Astrocyte (in vitro differentiated cells and primary cell): ENCODE results near the gene OVOL2. TPM values are rescaled to one million over a fixed set of nuclear protein-coding genes. Genes with fewer than 3 reads are reported as not detected.

ENCODE experiments used
- DNase-seq: peaks from one replicate; pipeline ENCODE4 v3.0.0-alpha.2; 2010; ENCODE audit warnings: low read depth
- FAIRE-seq: peaks from 2 replicates; lab custom pipeline; 2011; peaks lifted over from hg19 to GRCh38; lab: Jason Lieb, UNC
- H2AFZ ChIP-seq: 2 replicates; pipeline ENCODE4 v1.6.0; 2012; ENCODE audit warnings: low read depth, low read length, inconsistent platforms
- H3K27ac ChIP-seq: 2 replicates; pipeline ENCODE4 v1.5.1; 2011; ENCODE audit warnings: low read depth, low read length, inconsistent platforms
- H3K27me3 ChIP-seq: 2 replicates; pipeline ENCODE4 v1.6.0; 2011; ENCODE audit warnings: low read length, inconsistent platforms; ENCODE audit not compliant: insufficient read depth
- H3K36me3 ChIP-seq: 2 replicates; pipeline ENCODE4 v1.5.1; 2011; ENCODE audit warnings: low read length, inconsistent platforms; ENCODE audit not compliant: insufficient read depth
- H3K4me1 ChIP-seq: 2 replicates; pipeline ENCODE4 v1.5.1; 2011; ENCODE audit warnings: low read length, inconsistent platforms; ENCODE audit not compliant: insufficient read depth
- H3K4me2 ChIP-seq: 2 replicates; pipeline ENCODE4 v1.6.0; 2012; ENCODE audit warnings: low read length, inconsistent platforms
- H3K4me3 ChIP-seq: 2 replicates; pipeline ENCODE4 v1.5.1; 2011; ENCODE audit warnings: low read depth, mild to moderate bottlenecking, low read length, inconsistent platforms; ENCODE audit not compliant: insufficient read depth
- H3K79me2 ChIP-seq: 2 replicates; pipeline ENCODE4 v1.6.0; 2012; ENCODE audit warnings: mild to moderate bottlenecking, low read length, inconsistent platforms; ENCODE audit not compliant: insufficient read depth
- H3K9ac ChIP-seq: 2 replicates; pipeline ENCODE4 v1.6.0; 2012; ENCODE audit warnings: mild to moderate bottlenecking, low read length, inconsistent platforms
- H3K9me3 ChIP-seq: 2 replicates; pipeline ENCODE4 v1.5.1; 2012; ENCODE audit warnings: low read depth, mild to moderate bottlenecking, low read length, inconsistent platforms; ENCODE audit not compliant: insufficient read depth
- H4K20me1 ChIP-seq: 2 replicates; pipeline ENCODE4 v1.6.0; 2012; ENCODE audit warnings: low read length, inconsistent platforms; ENCODE audit not compliant: insufficient read depth
- H3K27ac Mint-ChIP-seq: one replicate; pipeline ENCODE4 v1.8.0; 2021; ENCODE audit warnings: mild to moderate bottlenecking, mixed read lengths; ENCODE audit not compliant: unreplicated experiment
- H3K27me3 Mint-ChIP-seq: one replicate; pipeline ENCODE4 v1.8.0; 2021; ENCODE audit warnings: low read depth, mixed read lengths; ENCODE audit not compliant: unreplicated experiment
- H3K36me3 Mint-ChIP-seq: one replicate; pipeline ENCODE4 v1.8.0; 2021; ENCODE audit warnings: low read depth, mixed read lengths; ENCODE audit not compliant: unreplicated experiment
- H3K4me1 Mint-ChIP-seq: one replicate; pipeline ENCODE4 v1.8.0; 2021; ENCODE audit warnings: low read depth, mixed read lengths; ENCODE audit not compliant: unreplicated experiment
- H3K4me3 Mint-ChIP-seq: one replicate; pipeline ENCODE4 v1.8.0; 2021; ENCODE audit warnings: mild to moderate bottlenecking, moderate library complexity, mixed read lengths; ENCODE audit not compliant: unreplicated experiment
- H3K9me3 Mint-ChIP-seq: one replicate; pipeline ENCODE4 v1.8.0; 2021; ENCODE audit warnings: mild to moderate bottlenecking, mixed read lengths; ENCODE audit not compliant: unreplicated experiment
- CTCF ChIP-seq: IDR thresholded peaks from 2 replicates; pipeline ENCODE4 v1.5.1; 2011; ENCODE audit warnings: low read depth, mild to moderate bottlenecking, inconsistent platforms, low read length, moderate library complexity; ENCODE audit not compliant: insufficient read depth
- EZH2 ChIP-seq: IDR thresholded peaks from 2 replicates; pipeline ENCODE4 v1.6.1; 2012; ENCODE audit warnings: mild to moderate bottlenecking, low read length, inconsistent platforms; ENCODE audit not compliant: insufficient read depth
- total RNA-seq: library from RNA; stranded (reverse); gene quantifications from 2 replicates; pipeline ENCODE4 v1.2.1, GENCODE V29; 2021

The OVOL2 gene
- total RNA-seq, 1 donor from 2014 or later = 0.57 TPM

- Mint-ChIP-seq H3K27me3 (peaks cover 21% of the 10 kb centered on the region), H3K4me1 (no peaks in the 10 kb centered on the region), H3K36me3 (no peaks in the 10 kb centered on the region), H3K9me3 (peaks cover 3% of the 10 kb centered on the region), H3K27ac (no peak overlapping the region), H3K4me3 (no peak overlapping the region)
- H3K27me3 ChIP-seq = no peaks in the 10 kb centered on the region
- no peak overlapping the region for H3K4me3 ChIP-seq
- no peaks in the 10 kb centered on the region for H3K9me3 ChIP-seq
- no peak overlapping the region for H3K9ac ChIP-seq
- DNase-seq (no peak), FAIRE-seq (no peak)
- H3K79me2 ChIP-seq = no peaks in the 10 kb centered on the region
- H3K4me1 ChIP-seq = no peaks in the 10 kb centered on the region
- H3K36me3 ChIP-seq = no peaks in the 10 kb centered on the region
- H3K27ac ChIP-seq = no peak overlapping the region
- H4K20me1 ChIP-seq = no peaks in the 10 kb centered on the region
- no peak overlapping the region for H2AFZ ChIP-seq
- TF ChIP-seq EZH2 = no peak
- TF ChIP-seq CTCF = no peak
- no peak overlapping the region for H3K4me2 ChIP-seq
These were observed 19.4 kb upstream of the OVOL2 start for GRCh38 chr20:18077157-18077556.

- TF ChIP-seq EZH2 = no peak
- no peak for TF ChIP-seq CTCF
- H4K20me1 ChIP-seq = no peaks in the 10 kb centered on the region
- H3K36me3 ChIP-seq = no peaks in the 10 kb centered on the region
- H3K27me3 Mint-ChIP-seq = peaks cover 25% of the 10 kb centered on the region
- no peaks in the 10 kb centered on the region for H3K9me3 Mint-ChIP-seq
- H3K79me2 ChIP-seq = no peaks in the 10 kb centered on the region
- FAIRE-seq = no peak
- DNase-seq = no peak
- H3K36me3 Mint-ChIP-seq = no peaks in the 10 kb centered on the region
- no peaks in the 10 kb centered on the region for H3K9me3 ChIP-seq
- H3K4me1 Mint-ChIP-seq = no peaks in the 10 kb centered on the region
- no peak overlapping the region for H2AFZ ChIP-seq
- no peaks in the 10 kb centered on the region for H3K4me1 ChIP-seq
- no peaks in the 10 kb centered on the region for H3K27me3 ChIP-seq
- H3K27ac Mint-ChIP-seq = no peak overlapping the region
- H3K4me3 Mint-ChIP-seq = no peak overlapping the region
- no peak overlapping the region for H3K4me2 ChIP-seq
- no peak overlapping the region for H3K9ac ChIP-seq
- H3K4me3 ChIP-seq = no peak overlapping the region
- H3K27ac ChIP-seq = no peak overlapping the region
These were observed 14.8 kb upstream of the OVOL2 start for GRCh38 chr20:18072532-18072931.

GRCh38 chr20:18066421-18067333 lies 9.0 kb upstream of the OVOL2 start:
- no peaks in the 10 kb centered on the region for H3K4me1 Mint-ChIP-seq
- no peak overlapping the region for H3K9ac ChIP-seq
- H3K9me3 ChIP-seq = no peaks in the 10 kb centered on the region
- H3K4me1 ChIP-seq = no peaks in the 10 kb centered on the region
- peaks cover 4% of the 10 kb centered on the region for H3K27me3 ChIP-seq
- H4K20me1 ChIP-seq = no peaks in the 10 kb centered on the region
- no peak overlapping the region for H3K4me2 ChIP-seq
- no peaks in the 10 kb centered on the region for H3K9me3 Mint-ChIP-seq
- no peaks in the 10 kb centered on the region for H3K36me3 Mint-ChIP-seq
- H3K4me3 ChIP-seq = no peak overlapping the region
- H3K27ac ChIP-seq = no peak overlapping the region
- H2AFZ ChIP-seq = no peak overlapping the region
- H3K4me3 Mint-ChIP-seq = no peak overlapping the region
- no peaks in the 10 kb centered on the region for H3K79me2 ChIP-seq
- DNase-seq = no peak
- H3K27ac Mint-ChIP-seq = no peak overlapping the region
- no peak for FAIRE-seq
- H3K27me3 Mint-ChIP-seq = peaks cover 15% of the 10 kb centered on the region
- no peak for TF ChIP-seq EZH2
- TF ChIP-seq CTCF = no peak
- no peaks in the 10 kb centered on the region for H3K36me3 ChIP-seq
